ENCODE measurements around the gene AGTRAP. TPM values are rescaled to one million over a fixed set of nuclear protein-coding genes. Genes with fewer than 3 reads are reported as not detected.

AGTRAP gene
- 69.7 and 70.9 TPM in 2 replicates for total RNA-seq (2021; fragmentation: NEBNext Ultra II Directional; extraction: Animal tissue kit (Norgen Biotek cat#: 25700))
- 192 and 261 TPM in 2 replicates for polyA plus RNA-seq (2011; rRNA removed)
- 143 TPM for polyA plus RNA-seq (2011; cell fraction: cytosol; rRNA removed)
- polyA plus RNA-seq (2011; cell fraction: nucleus; rRNA removed), result 170 TPM
- polyA plus RNA-seq (2012, experiment 1 of 2), result 62.9 to 98.6 TPM (median 90.5 TPM) in 4 replicates
- polyA plus RNA-seq (2012, experiment 2 of 2), result 114 TPM
- 85.2 TPM for polyA plus RNA-seq (2013, experiment 1 of 2)
- polyA plus RNA-seq (2013, experiment 2 of 2), result 106 TPM
- polyA minus RNA-seq (2011; rRNA and poly(A)+ RNA removed), result 53.6 and 60.7 TPM in 2 replicates
- polyA minus RNA-seq (2011; cell fraction: cytosol; rRNA and poly(A)+ RNA removed), result 48.1 TPM
- polyA minus RNA-seq (2011; cell fraction: nucleus; rRNA and poly(A)+ RNA removed), result 36.8 TPM
- long read RNA-seq, experiment 1, transcript AGTRAP-201 (5 exons, 1,107 nt), result major isoform, 41 of 90 reads
- long read RNA-seq, experiment 1, transcript AGTRAP-203 (5 exons, 1,100 nt), result minor isoform, 9 of 90 reads
- long read RNA-seq, experiment 1, partial matches to known transcripts, result 22 of 90 reads
- long read RNA-seq, experiment 1, other reads (novel, unspliced or antisense), result 8 of 90 reads
- long read RNA-seq, experiment 2, transcript AGTRAP-205 (6 exons, 786 nt), result minor isoform, 8 of 111 reads
- long read RNA-seq, experiment 2, transcript AGTRAP-203 (5 exons, 1,100 nt), result minor isoform, 29 of 111 reads
- long read RNA-seq, experiment 2, transcript AGTRAP-201 (5 exons, 1,107 nt), result major isoform, 66 of 111 reads
- long read RNA-seq, experiment 2, partial matches to known transcripts, result 2 of 111 reads
- long read RNA-seq, experiment 2, other reads (novel, unspliced or antisense), result 1 of 111 reads

DNA sequence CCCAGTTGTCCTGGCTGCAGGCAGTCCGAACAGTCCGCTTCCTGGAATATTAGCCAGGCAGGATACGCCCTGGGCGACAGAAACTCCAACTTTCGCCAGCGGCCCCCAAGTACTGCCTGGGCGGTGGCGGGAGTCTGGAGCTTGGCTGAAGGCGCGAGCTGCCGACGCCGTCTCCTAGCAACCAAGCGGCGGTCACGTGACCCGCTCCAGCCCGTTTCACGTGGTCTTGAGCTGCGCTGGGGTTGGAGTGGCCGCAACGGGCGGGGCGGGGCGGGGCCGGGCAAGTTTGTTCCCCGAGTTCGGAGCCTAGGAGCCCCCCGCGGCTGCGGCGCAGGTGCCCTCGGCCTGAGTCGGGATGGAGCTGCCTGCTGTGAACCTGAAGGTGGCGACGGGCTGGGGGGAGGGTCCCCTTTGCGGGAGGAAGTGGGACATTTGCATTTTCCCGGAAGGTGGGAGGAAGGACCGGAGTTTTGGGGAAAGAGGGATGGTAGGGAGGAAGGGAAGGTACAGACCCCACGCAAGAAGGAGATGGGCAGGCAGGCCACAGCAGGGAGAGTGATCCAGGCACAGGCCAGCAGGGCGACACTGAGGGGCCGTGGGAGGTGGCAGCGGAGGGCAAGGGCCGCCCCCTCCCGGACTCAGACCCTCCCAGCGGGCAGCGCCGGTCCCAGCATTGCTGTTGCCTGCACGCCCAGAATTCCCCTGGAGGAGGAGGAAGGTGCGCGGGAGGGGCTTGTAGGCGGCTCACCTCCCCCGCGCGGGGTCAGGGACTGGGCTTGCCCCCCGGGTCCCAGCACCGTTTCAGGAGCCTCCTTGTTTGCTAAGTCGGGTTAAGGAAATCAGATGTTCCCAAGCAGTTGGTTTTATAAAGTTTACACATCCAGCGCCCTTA lies at the start of gene AGTRAP:
TSS of gene AGTRAP (plus strand) at position 283 of the 892 bp plus-strand sequence. CDS start at position 356, 73 bp downstream.
- 2% methylated on average over 42 of the region's 59 CpGs; no CpG with 5 or more reads in 1 of the 2 experiments for WGBS, 2 experiments (ENCODE audit: extremely low coverage in 1 of 2, insufficient coverage in 1 of 2, insufficient read length in 1 of 2, insufficient replicate concordance in 2 of 2, low coverage in 1 of 2, low lambda C conversion rate in 2 of 2, missing lambda C conversion rate in 1 of 2)
- FAIRE-seq, result no peak
- TF ChIP-seq SP4 (IDR thresholded peaks at IDR 0.05; ENCODE audit: low read length), result peak; percentile 61; the same call in 1 of the 2 replicates
- TF ChIP-seq, protein P1, sequence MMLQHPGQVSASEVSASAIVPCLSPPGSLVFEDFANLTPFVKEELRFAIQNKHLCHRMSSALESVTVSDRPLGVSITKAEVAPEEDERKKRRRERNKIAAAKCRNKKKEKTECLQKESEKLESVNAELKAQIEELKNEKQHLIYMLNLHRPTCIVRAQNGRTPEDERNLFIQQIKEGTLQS (IDR thresholded peaks at IDR 0.05; ENCODE audit: insufficient read depth, low read depth, low read length), result peak; percentile 95

More for the DNA sequence above, at the start of gene AGTRAP:
- peak within 1 kb of the TSS; percentile 98 for H2BK5ac ChIP-seq (ENCODE audit: low read depth, low read length)
- H4K5ac ChIP-seq (ENCODE audit: insufficient read length, low read depth, low read length), result peak within 1 kb of the TSS; percentile 97
- H3K4me2 ChIP-seq (ENCODE audit: insufficient read depth in 1 of 2, low read depth in 2 of 2, low read length in 2 of 2), result peak within 1 kb of the TSS; percentile 96
- peaks cover 10 to 39% (median 13%) of the 10 kb centered on the region in 4 experiments for H3K4me1 ChIP-seq (replicated peaks in 1 of 4; ENCODE audit: control insufficient read depth in 3 of 4, insufficient read depth in 4 of 4, low read length in 3 of 4)
- H3K23me2 ChIP-seq (ENCODE audit: low read depth, low read length), result peaks cover 10% of the 10 kb centered on the region
- H2AFZ ChIP-seq (ENCODE audit: low read length), result peak within 1 kb of the TSS; percentile 59
- H3K79me1 ChIP-seq (ENCODE audit: low read depth, low read length), result 0 out of 2 replicates have a peak, but pooled peaks cover 2% of the 10 kb centered on the region
- H3K56ac ChIP-seq (replicated peaks; ENCODE audit: insufficient read length, low read depth, low read length), result peak within 1 kb of the TSS; percentile 82
- peak within 1 kb of the TSS; percentile 58 to 86 (median 80) for H3K4me3 ChIP-seq (ENCODE audit: extremely low read depth in 1 of 4, insufficient read depth in 2 of 4, low read depth in 3 of 4, low read length in 4 of 4)
- H3K23ac ChIP-seq (ENCODE audit: insufficient read length), result no peak within 1 kb of the TSS
- peak within 1 kb of the TSS; percentile 94 for H4K91ac ChIP-seq (replicated peaks; ENCODE audit: insufficient read length, low read length)
- peak within 1 kb of the TSS; percentile 77 for H2BK12ac ChIP-seq (ENCODE audit: low read depth, low read length)
- no peaks in the 10 kb centered on the region for H4K20me1 ChIP-seq (replicated peaks in 1 of 2; ENCODE audit: control insufficient read depth in 1 of 2, insufficient read depth in 2 of 2, low read length in 2 of 2)
- no peak within 1 kb of the TSS for H3K14ac ChIP-seq (ENCODE audit: insufficient read length)
- peak within 1 kb of the TSS; percentile 99 for H3K4ac ChIP-seq (replicated peaks; ENCODE audit: insufficient read length, low read depth, low read length)
- H4K8ac ChIP-seq (ENCODE audit: extremely low read depth, insufficient read depth, low read length), result peak within 1 kb of the TSS; percentile 90
- H2BK20ac ChIP-seq (ENCODE audit: low read length), result peak within 1 kb of the TSS; percentile 97; the same call in 1 of the 2 replicates
- no peaks in the 10 kb centered on the region for H3K36me3 ChIP-seq (ENCODE audit: control insufficient read depth in 2 of 4, insufficient read depth in 4 of 4, low read length in 3 of 4)
- peaks cover 0 to 9% of the 10 kb centered on the region in 2 experiments; a peak in 1 of 4 replicates for H3K79me2 ChIP-seq (ENCODE audit: control insufficient read depth in 1 of 2, insufficient read depth in 2 of 2, low read length in 2 of 2)
- CTCF ChIA-PET (ENCODE audit: partially characterized antibody), result interaction anchor here (1.0 to 3.6 kb wide), 12 partner anchors 10 to 231 kb away, joined by 3 to 21 read pairs (median 4); partner anchors contain the start of gene FBXO6
- POLR2A ChIA-PET (ENCODE audit: partially characterized antibody), result interaction anchor here (0.5 to 5.1 kb wide), 34 partner anchors 10 to 258 kb away, joined by 3 to 35 read pairs (median 5); partner anchors contain the start of genes C1orf167, DISP3, DRAXIN and FBXO2
- peak within 1 kb of the TSS; percentile 97; the same call in 1 of the 2 replicates for H2BK15ac ChIP-seq (ENCODE audit: low read length)
- peak within 1 kb of the TSS; percentile 93 for H3K18ac ChIP-seq (ENCODE audit: extremely low read depth, low read length)
- H2BK120ac ChIP-seq (replicated peaks; ENCODE audit: low read depth, low read length), result peak within 1 kb of the TSS; percentile 37
- no peaks in the 10 kb centered on the region for H3K27me3 ChIP-seq (replicated peaks in 1 of 4; ENCODE audit: control insufficient read depth in 3 of 4, extremely low read depth in 1 of 4, insufficient read depth in 3 of 4, low read length in 3 of 4)
- H2AK5ac ChIP-seq (ENCODE audit: low read depth, low read length), result peak within 1 kb of the TSS; percentile 44; the same call in 1 of the 2 replicates
- peak within 1 kb of the TSS in 3 of 4 experiments; percentile 58 to 75 (median 75); a peak in 6 of 7 replicates for H3K9ac ChIP-seq (replicated peaks in 1 of 4; ENCODE audit: extremely low read depth in 1 of 4, low read depth in 3 of 4, low read length in 3 of 4)
- H3K9me3 ChIP-seq (ENCODE audit: insufficient read depth in 2 of 2, low read depth in 1 of 2, low read length in 1 of 2), result no peaks in the 10 kb centered on the region
- peak within 1 kb of the TSS; percentile 83 for H3K27ac ChIP-seq (ENCODE audit: low read depth, low read length)
- DNase-seq (ENCODE audit: low read depth in 1 of 2, low spot score in 2 of 2), result peak; percentile 79 to 96

Data from H1 (cell line).